Endothelial cell of umbilical vein (primary cell): ENCODE results near the gene ATP6V0D1. TPM values are rescaled to one million over a fixed set of nuclear protein-coding genes. Genes with fewer than 3 reads are reported as not detected.

Source experiments
- BruUV-seq: library from RNA; stranded (reverse); fragments of 400-500 nt; replicated peaks from 2 replicates; lab custom pipeline; 2021; lab: Mats Ljungman, UMichigan
- CTCF ChIA-PET: fragments of 300-600, 350-600 bp; sonication (Branson Sonifier 250); formaldehyde crosslinking; loops from one replicate; lab custom pipeline; 2021; ENCODE audit warnings: antibody characterized with exemption, inconsistent platforms; lab: Charles Lee
- POLR2A ChIA-PET: fragments of 300-600, 350-600 bp; sonication (Branson Sonifier 250); formaldehyde crosslinking; loops from one replicate; lab custom pipeline; 2021; ENCODE audit warnings: antibody characterized with exemption, inconsistent platforms; lab: Charles Lee
- DNase-seq: peaks from one replicate; pipeline ENCODE4 v3.0.0-alpha.2; 2011; ENCODE audit warnings: low read depth, low spot score
- FAIRE-seq: peaks from 2 replicates; lab custom pipeline; 2011; peaks lifted over from hg19 to GRCh38; lab: Jason Lieb, UNC
- H2AFZ ChIP-seq: 2 replicates; pipeline ENCODE4 v1.6.0; 2012; ENCODE audit warnings: low read depth, low read length, control low read depth, inconsistent platforms
- H3K27ac ChIP-seq: 2 replicates; pipeline ENCODE4 v1.5.1; 2011; ENCODE audit warnings: low read depth, mild to moderate bottlenecking, control low read depth, low read length, moderate library complexity; ENCODE audit not compliant: insufficient read depth
- H3K27me3 ChIP-seq, 2 experiments: 2 replicates each; pipeline versions ENCODE4 v1.6.0 to v1.6.1; 2011; ENCODE audit warnings: low read length in 2 of 2, mixed read lengths in 1 of 2; ENCODE audit not compliant: control insufficient read depth in 2 of 2, insufficient read depth in 2 of 2
- H3K36me3 ChIP-seq, 2 experiments: 2 replicates in 1 of 2; 3 replicates in 1 of 2; pipeline ENCODE4 v1.5.1; 2011; ENCODE audit warnings: low read length in 2 of 2, mild to moderate bottlenecking in 1 of 2, moderate library complexity in 1 of 2; ENCODE audit not compliant: control insufficient read depth in 2 of 2, insufficient read depth in 2 of 2; ENCODE audit errors: extremely low read depth in 1 of 2
- H3K4me1 ChIP-seq: 3 replicates; pipeline ENCODE4 v1.5.1; 2011; ENCODE audit warnings: mild to moderate bottlenecking, low read length; ENCODE audit not compliant: control insufficient read depth, insufficient read depth; ENCODE audit errors: extremely low read depth
- H3K4me2 ChIP-seq: 2 replicates; pipeline ENCODE4 v1.6.1; 2011; ENCODE audit warnings: low read length, control low read depth, mixed read lengths; ENCODE audit not compliant: insufficient read depth
- H3K4me3 ChIP-seq, 3 experiments: fragments of 200-600 bp in 1 of 3; sonication (generic), shearing (Covaris generic) in 1 of 3; replicated peaks in 1 of 3; 2 replicates each; pipeline ENCODE4 v1.5.1; 2011 to 2016; ENCODE audit warnings: control low read depth in 3 of 3, low read length in 3 of 3, mild to moderate bottlenecking in 2 of 3, inconsistent platforms in 1 of 3, low read depth in 1 of 3, moderate library complexity in 1 of 3; ENCODE audit not compliant: insufficient read depth in 1 of 3
- H3K79me2 ChIP-seq: 2 replicates; pipeline ENCODE4 v1.6.0; 2012; ENCODE audit warnings: low read length, inconsistent platforms; ENCODE audit not compliant: control insufficient read depth, insufficient read depth
- H3K9ac ChIP-seq: replicated peaks from 2 replicates; pipeline ENCODE3; 2011; ENCODE audit warnings: low read length, control low read depth; ENCODE audit not compliant: insufficient read depth; ENCODE audit errors: extremely low read depth
- H3K9me1 ChIP-seq: replicated peaks from 3 replicates; pipeline ENCODE4 v1.6.0; 2011; ENCODE audit warnings: mild to moderate bottlenecking, low read length; ENCODE audit not compliant: control insufficient read depth, insufficient read depth; ENCODE audit errors: extremely low read depth
- H3K9me3 ChIP-seq: replicated peaks from 2 replicates; pipeline ENCODE4 v1.5.1; 2012; ENCODE audit warnings: low read length, inconsistent platforms; ENCODE audit not compliant: control insufficient read depth, insufficient read depth
- H4K20me1 ChIP-seq: replicated peaks from 2 replicates; pipeline ENCODE3; 2011; ENCODE audit warnings: mild to moderate bottlenecking, low read length; ENCODE audit not compliant: control insufficient read depth, insufficient read depth; ENCODE audit errors: extremely low read depth
- EZH2 ChIP-seq: IDR thresholded peaks from 2 replicates; pipeline ENCODE4 v1.6.1; 2012; ENCODE audit warnings: borderline replicate concordance, low read depth, mild to moderate bottlenecking, moderate library complexity, low read length, inconsistent platforms; ENCODE audit not compliant: severe bottlenecking
- FOS ChIP-seq: IDR thresholded peaks from 2 replicates; pipeline ENCODE4 v1.6.1; 2011; ENCODE audit warnings: mild to moderate bottlenecking, low read length, moderate library complexity, borderline replicate concordance; ENCODE audit not compliant: insufficient read depth
- GATA2 ChIP-seq: IDR thresholded peaks from 2 replicates; pipeline ENCODE4 v1.7.0; 2011; ENCODE audit warnings: low read depth, mild to moderate bottlenecking, moderate library complexity, mixed read lengths, low read length; ENCODE audit not compliant: insufficient read length, insufficient read depth
- JUN ChIP-seq: IDR thresholded peaks from 2 replicates; pipeline ENCODE4 v1.6.1; 2011; ENCODE audit warnings: borderline replicate concordance, low read depth; ENCODE audit not compliant: insufficient read length, insufficient read depth
- MYC ChIP-seq: IDR thresholded peaks from one replicate; pipeline ENCODE4 v1.6.1; 2011; ENCODE audit warnings: mild to moderate bottlenecking, low read depth, low read length
- POLR2A ChIP-seq: IDR thresholded peaks from 2 replicates; pipeline ENCODE4 v1.6.1; 2012; ENCODE audit warnings: low read depth, mild to moderate bottlenecking, control low read depth, low read length
- POLR2AphosphoS5 ChIP-seq: IDR thresholded peaks from 2 replicates; pipeline ENCODE4 v1.6.1; 2012; ENCODE audit warnings: low read depth, mild to moderate bottlenecking, control low read depth, low read length, moderate library complexity; ENCODE audit not compliant: insufficient read depth
- dilution Hi-C: fragments of 300-500 bp; cut with MboI; formaldehyde crosslinking; loops from one replicate; pipeline ENCODE4 v1.15.0; 2019; ENCODE audit warnings: low sequenced_read_pairs; ENCODE audit not compliant: extremely low pct_ligation_motif_present
- intact Hi-C: fragments of 100-400 bp; cut with micrococcal nuclease; formaldehyde crosslinking; loops from one replicate; pipeline ENCODE4 v1.10.0; 2022
- polyA plus RNA-seq, 4 experiments: library from polyadenylated mRNA; depleted of rRNA in 3 of 4; stranded (reverse) in 3 of 4; unstranded in 1 of 4; fragments of >200 nt; gene quantifications; 2 replicates each; pipeline versions ENCODE4 v1.2.1 to v1.2.3, GENCODE V29; 2011 to 2012; ENCODE audit warnings: missing spikeins in 1 of 4
- total RNA-seq: library from RNA; stranded (reverse); gene quantifications from 2 replicates; pipeline ENCODE4 v1.2.3, GENCODE V29; 2021
- TF ChIP-seq, protein P1 (sequence below), 2 donors: IDR thresholded peaks; 1 replicate in 1 of 2; 2 replicates in 1 of 2; pipeline ENCODE4 v1.5.1; 2011; ENCODE audit warnings: low read length in 2 of 2, mild to moderate bottlenecking in 2 of 2, moderate library complexity in 2 of 2, control low read depth in 1 of 2, inconsistent platforms in 1 of 2, low read depth in 1 of 2; ENCODE audit not compliant: insufficient read depth in 1 of 2; ENCODE audit errors: extremely low read depth in 1 of 2
- TF ChIP-seq, protein P2 (sequence below): IDR thresholded peaks from 2 replicates; pipeline ENCODE4 v1.6.1; 2011; ENCODE audit not compliant: insufficient read depth, insufficient read length

ATP6V0D1 gene
- total and polyA plus RNA-seq, 2 donors (not counting 3 experiments of a cell fraction or from before 2014, with no cell fraction given): 82.8 to 232 TPM

DNA sequence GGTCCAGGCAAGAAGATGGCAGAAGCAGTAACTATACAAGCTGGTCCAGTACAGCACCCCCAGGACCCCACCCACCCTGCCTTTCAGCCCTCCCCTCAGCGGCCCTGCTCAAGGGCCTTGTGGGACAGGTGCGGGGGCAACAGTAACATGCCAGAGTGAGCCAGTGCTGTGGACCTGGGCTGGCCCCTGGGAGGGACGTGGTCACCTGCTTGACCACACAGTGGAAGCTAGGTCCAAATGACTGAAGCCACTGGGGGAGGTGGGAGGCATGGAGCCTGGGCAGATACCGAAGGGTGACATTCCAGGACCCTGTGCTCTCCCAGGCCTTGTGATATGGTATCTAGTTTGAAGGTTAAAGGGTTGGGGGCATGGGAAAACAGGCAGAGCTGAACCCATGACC is 17.3 kb downstream of the ATP6V0D1 start:
- POLR2A ChIA-PET: no interaction called here
- H3K4me1 ChIP-seq: peaks cover 17% of the 10 kb centered on the region

More for the DNA sequence above, 17.3 kb downstream of the ATP6V0D1 start:
- FAIRE-seq (no peak), DNase-seq (no peak)
- Histone ChIP-seq H4K20me1 (no peaks in the 10 kb centered on the region), H3K4me3 (no peak overlapping the region), H3K9ac (no peak overlapping the region), H3K79me2 (peaks cover 10% of the 10 kb centered on the region), H3K9me1 (no peaks in the 10 kb centered on the region), H3K27ac (no peak overlapping the region), H3K36me3 (peaks cover 0 to 5% of the 10 kb centered on the region in 2 experiments), H3K4me2 (no peak overlapping the region), H2AFZ (no peak overlapping the region), H3K9me3 (no peaks in the 10 kb centered on the region), H3K27me3 (no peaks in the 10 kb centered on the region)
- dilution Hi-C loops (no loop called here), intact Hi-C loops (no loop called here)
- TF ChIP-seq, protein P1, sequence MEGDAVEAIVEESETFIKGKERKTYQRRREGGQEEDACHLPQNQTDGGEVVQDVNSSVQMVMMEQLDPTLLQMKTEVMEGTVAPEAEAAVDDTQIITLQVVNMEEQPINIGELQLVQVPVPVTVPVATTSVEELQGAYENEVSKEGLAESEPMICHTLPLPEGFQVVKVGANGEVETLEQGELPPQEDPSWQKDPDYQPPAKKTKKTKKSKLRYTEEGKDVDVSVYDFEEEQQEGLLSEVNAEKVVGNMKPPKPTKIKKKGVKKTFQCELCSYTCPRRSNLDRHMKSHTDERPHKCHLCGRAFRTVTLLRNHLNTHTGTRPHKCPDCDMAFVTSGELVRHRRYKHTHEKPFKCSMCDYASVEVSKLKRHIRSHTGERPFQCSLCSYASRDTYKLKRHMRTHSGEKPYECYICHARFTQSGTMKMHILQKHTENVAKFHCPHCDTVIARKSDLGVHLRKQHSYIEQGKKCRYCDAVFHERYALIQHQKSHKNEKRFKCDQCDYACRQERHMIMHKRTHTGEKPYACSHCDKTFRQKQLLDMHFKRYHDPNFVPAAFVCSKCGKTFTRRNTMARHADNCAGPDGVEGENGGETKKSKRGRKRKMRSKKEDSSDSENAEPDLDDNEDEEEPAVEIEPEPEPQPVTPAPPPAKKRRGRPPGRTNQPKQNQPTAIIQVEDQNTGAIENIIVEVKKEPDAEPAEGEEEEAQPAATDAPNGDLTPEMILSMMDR (IDR thresholded peaks at IDR 0.05; ENCODE audit: extremely low read depth in 1 of 2, insufficient read depth in 1 of 2, low read depth in 1 of 2, low read length in 2 of 2): no peak
- TF ChIP-seq FOS: no peak
- TF ChIP-seq EZH2: no peak
- TF ChIP-seq, protein P2, sequence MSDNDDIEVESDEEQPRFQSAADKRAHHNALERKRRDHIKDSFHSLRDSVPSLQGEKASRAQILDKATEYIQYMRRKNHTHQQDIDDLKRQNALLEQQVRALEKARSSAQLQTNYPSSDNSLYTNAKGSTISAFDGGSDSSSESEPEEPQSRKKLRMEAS: no peak
- TF ChIP-seq POLR2A: no peak
- no peak for TF ChIP-seq MYC
- TF ChIP-seq GATA2: no peak
- TF ChIP-seq POLR2AphosphoS5: no peak
- TF ChIP-seq JUN: no peak
- no TSS peak for BruUV-seq
- CTCF ChIA-PET: interaction anchor here (0.9 to 12.4 kb wide), 5 partner anchors 17 to 203 kb away, joined by 3 to 201 read pairs (median 3); partner anchors contain the start of genes ATP6V0D1 and HSD11B2
